GM21576 (cell line): Measurements from ENCODE around the gene LYG2.
"Not testable (repeated sequence)": the region's sequence is repeated elsewhere in the genome, so short reads cannot be mapped to it uniquely, and the experiment has no call there.

ENCODE experiments used
- ATAC-seq: cut with Tn5 transposase; IDR thresholded peaks from one replicate; pipeline ENCODE4 v1.9.1; 2021; ENCODE audit warnings: mild to moderate bottlenecking, moderate library complexity; ENCODE audit not compliant: unreplicated experiment

LYG2 gene

DNA sequence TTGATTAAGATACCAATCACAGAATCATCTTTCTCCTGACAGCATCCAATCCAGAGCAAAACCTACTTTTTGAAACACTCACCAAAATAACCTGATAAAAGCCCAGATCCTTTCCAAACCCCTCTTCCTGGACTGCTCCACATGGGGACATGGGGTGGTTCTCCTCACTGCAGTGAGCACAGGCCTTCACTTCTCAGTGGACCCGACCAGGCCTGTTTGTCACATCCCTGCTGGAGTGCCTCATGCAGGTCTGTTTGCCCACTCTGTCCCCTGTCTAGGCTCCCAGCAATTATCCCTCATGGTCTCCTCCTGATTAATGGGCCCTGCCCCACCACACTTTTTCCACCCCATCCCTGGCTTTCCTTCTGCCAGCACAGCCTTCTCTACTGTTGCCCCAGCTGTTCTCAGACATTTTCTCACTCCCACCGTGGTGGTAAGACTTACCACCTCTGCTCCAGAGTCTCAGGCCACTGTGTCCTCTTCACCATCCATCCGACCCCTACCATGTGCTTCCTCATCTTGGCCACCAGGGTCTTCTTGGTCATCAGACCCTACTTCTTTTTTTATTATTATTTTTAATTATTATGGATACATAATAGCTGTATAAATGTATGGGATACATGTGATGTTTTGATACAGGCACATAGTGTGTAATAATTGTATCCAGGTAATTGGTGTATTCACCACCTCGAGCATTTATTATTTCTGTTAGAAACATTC is 53.3 kb downstream of the LYG2 start:
- no peak for ATAC-seq

DNA sequence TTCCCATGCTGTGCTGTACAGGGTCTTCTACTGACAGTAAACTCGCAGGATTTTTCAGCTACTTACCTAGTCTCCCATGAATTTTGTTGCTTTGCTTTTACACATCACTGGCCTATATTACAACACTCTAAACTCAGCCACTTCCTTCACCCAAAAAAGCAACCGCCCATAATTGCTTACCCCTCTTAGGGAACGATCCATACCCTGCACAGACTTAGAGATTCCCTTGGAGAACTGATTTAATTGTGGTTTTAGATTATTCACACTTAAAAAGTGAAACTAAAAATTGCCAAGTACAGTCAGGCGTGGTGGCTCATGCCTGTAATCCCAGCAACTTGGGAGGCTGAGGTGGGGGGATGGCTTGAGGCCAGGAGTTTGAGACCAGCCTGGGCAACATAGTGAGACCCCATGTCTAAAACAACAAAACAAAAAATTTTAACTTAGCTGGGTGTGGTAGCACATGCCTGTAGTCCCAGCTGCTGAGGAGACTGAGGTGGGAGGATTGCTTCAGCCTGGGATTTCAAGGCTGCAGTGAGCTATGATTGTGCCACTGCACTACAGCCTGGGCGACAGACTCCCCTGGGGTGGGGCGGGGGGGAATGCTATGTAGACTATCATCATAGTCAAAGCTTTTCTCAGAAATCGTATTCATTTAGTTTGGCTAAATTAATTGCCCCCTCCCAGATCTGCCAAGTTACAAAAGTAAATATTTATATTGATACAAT is 55.2 kb downstream of the LYG2 start:
- no peak for ATAC-seq

DNA sequence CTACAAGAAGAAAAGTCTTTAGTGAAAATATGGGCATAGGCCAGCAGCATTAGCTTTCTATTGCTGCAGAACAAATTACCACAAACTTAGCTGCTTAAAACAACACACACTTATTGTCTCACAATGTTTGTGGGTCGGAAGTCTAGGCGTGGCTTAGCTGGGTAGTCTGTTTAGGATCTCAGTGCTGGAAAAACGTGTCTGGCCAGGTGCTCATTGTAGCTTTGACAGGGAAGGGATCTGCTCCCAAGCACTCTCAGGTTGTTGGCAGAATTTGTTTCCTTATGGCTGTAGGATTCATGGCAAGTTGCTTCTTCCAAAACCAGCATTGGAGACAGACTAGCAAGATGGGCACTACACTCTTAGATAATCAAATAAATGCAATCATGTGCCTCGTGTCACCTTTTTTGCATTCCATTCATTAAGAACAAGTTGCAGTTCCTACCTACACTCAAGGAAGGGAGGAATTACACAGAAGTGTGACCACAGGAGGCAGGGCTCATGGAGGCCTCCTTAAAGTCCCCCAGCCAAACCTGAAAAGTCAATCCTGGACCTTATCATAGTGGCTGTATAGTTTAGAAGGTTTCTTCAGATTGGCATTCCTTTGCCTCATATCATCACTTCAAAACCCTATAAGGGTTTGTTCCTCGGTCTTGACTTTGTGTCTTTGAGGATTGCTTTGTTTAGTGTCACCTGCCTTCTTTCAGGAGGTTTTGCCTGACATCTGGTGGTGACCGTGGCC is 57.2 kb downstream of the LYG2 start:
- no peak for ATAC-seq

DNA sequence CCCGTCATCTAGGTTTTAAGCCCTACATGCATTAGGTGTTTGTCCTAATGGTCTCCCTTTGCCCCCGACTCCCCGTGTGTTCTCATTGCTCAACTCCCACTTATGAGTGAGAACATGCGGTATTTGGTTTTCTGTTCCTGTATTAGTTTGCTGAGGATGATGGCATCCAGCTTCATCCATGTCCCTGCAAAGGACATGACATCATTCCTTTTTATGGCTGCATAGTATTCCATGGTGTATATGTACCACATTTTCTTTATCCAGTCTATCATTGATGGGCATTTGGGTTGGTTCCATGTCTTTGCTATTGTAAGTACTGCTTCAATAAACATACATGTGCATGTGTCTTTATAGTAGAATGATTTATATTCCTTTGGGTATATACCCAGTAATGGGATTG is 63.1 kb downstream of the LYG2 start:
- not testable (repeated sequence) for ATAC-seq
